Urinary bladder (tissue), 4 donors: ENCODE data around the gene HSDL2. TPM values are rescaled to one million over a fixed set of nuclear protein-coding genes. Genes with fewer than 3 reads are reported as not detected.
"Not testable (repeated sequence)": the region's sequence is repeated elsewhere in the genome, so short reads cannot be mapped to it uniquely, and the experiment has no call there.

ENCODE experiments used
- DNase-seq: peaks from one replicate; pipeline ENCODE4 v3.0.0-alpha.2; 2015; ENCODE audit errors: extremely low spot score
- H3K27ac ChIP-seq: one replicate; pipeline ENCODE4 v1.5.1; 2013; ENCODE audit warnings: low read depth, mild to moderate bottlenecking, moderate library complexity
- H3K36me3 ChIP-seq: one replicate; pipeline ENCODE4 v1.6.1; 2013; ENCODE audit warnings: mild to moderate bottlenecking, moderate library complexity; ENCODE audit not compliant: insufficient read depth
- H3K4me1 ChIP-seq: one replicate; pipeline ENCODE4 v1.6.1; 2013; ENCODE audit warnings: mild to moderate bottlenecking, moderate library complexity; ENCODE audit not compliant: insufficient read depth
- H3K4me3 ChIP-seq: one replicate; pipeline ENCODE4 v1.5.1; 2013; ENCODE audit warnings: low read depth, low read length
- WGBS: extraction: QIAGEN DNeasy Blood & Tissue Kit; methylation state at CpG from one replicate; pipeline ENCODE4 v1.1.7; 2013; 5-methylcytosine and 5-hydroxymethylcytosine counted together
- polyA plus RNA-seq: library from polyadenylated mRNA; stranded (reverse); fragments of 200-250 nt; gene quantifications from one replicate; pipeline ENCODE4 v1.2.3, GENCODE V29; 2013
- total RNA-seq: library from RNA; depleted of rRNA; stranded (reverse); fragments of >200 nt; gene quantifications from one replicate; pipeline ENCODE4 v1.2.3, GENCODE V29; 2014
- donor health status: healthy with polysubstance abuse.
- donor health status: healthy.

HSDL2 gene
- total and polyA plus RNA-seq, 2 donors, result 31.3 to 63.5 TPM

GRCh38 chr9:112391936-112392560 is 12.1 kb downstream of the HSDL2 start:
- not testable (repeated sequence) for H3K4me3 ChIP-seq, H3K36me3 ChIP-seq, H3K4me1 ChIP-seq, DNase-seq, H3K27ac ChIP-seq
- 87% methylated on average over 4 of the region's 4 CpGs for WGBS

- H3K27ac ChIP-seq, H3K36me3 ChIP-seq, DNase-seq, H3K4me1 ChIP-seq, H3K4me3 ChIP-seq: not testable (repeated sequence)
- WGBS, result 97% methylated on average over 5 of the region's 5 CpGs
Measured at GRCh38 chr9:112393146-112393545, 13.2 kb downstream of the HSDL2 start.

- DNase-seq, result no peak
- WGBS, result 84% methylated on average over 6 of the region's 6 CpGs
- H3K27ac ChIP-seq, result no peak overlapping the region
- H3K4me1 ChIP-seq, result no peaks in the 10 kb centered on the region
- no peaks in the 10 kb centered on the region for H3K36me3 ChIP-seq
- no peak overlapping the region for H3K4me3 ChIP-seq
Measured at GRCh38 chr9:112396416-112396815, 16.5 kb downstream of the HSDL2 start.

GRCh38 chr9:112396872-112397271 is 17.0 kb downstream of the HSDL2 start:
- Histone ChIP-seq H3K27ac (no peak overlapping the region), H3K4me1 (no peaks in the 10 kb centered on the region), H3K36me3 (no peaks in the 10 kb centered on the region), H3K4me3 (no peak overlapping the region)
- no peak for DNase-seq
- WGBS, result 97% methylated on average over 9 of the region's 9 CpGs

- no peaks in the 10 kb centered on the region for H3K4me1 ChIP-seq
- 97% methylated on average over 6 of the region's 6 CpGs for WGBS
- H3K27ac ChIP-seq, result no peak overlapping the region
- H3K4me3 ChIP-seq, result no peak overlapping the region
- no peak for DNase-seq
- no peaks in the 10 kb centered on the region for H3K36me3 ChIP-seq
Measured at GRCh38 chr9:112401175-112401815, 21.4 kb downstream of the HSDL2 start.

- Histone ChIP-seq H3K36me3 (peaks cover 2% of the 10 kb centered on the region), H3K4me3 (no peak overlapping the region), H3K27ac (no peak overlapping the region), H3K4me1 (no peaks in the 10 kb centered on the region)
- no peak for DNase-seq
- 78% methylated on average over 4 of the region's 4 CpGs for WGBS
Measured at GRCh38 chr9:112403614-112404201, 23.8 kb downstream of the HSDL2 start.

- H3K36me3 ChIP-seq, result peaks cover 2% of the 10 kb centered on the region
- no peak overlapping the region for H3K4me3 ChIP-seq
- no peak overlapping the region for H3K27ac ChIP-seq
- 62% methylated on average over 3 of the region's 3 CpGs for WGBS
- no peaks in the 10 kb centered on the region for H3K4me1 ChIP-seq
- no peak for DNase-seq
Measured at GRCh38 chr9:112404508-112404932, 24.6 kb downstream of the HSDL2 start.

- peaks cover 4% of the 10 kb centered on the region for H3K36me3 ChIP-seq
- 90% methylated on average over 3 of the region's 3 CpGs for WGBS
- H3K4me3 ChIP-seq, result no peak overlapping the region
- no peaks in the 10 kb centered on the region for H3K4me1 ChIP-seq
- no peak for DNase-seq
- H3K27ac ChIP-seq, result no peak overlapping the region
Measured at GRCh38 chr9:112408275-112408674, 28.4 kb downstream of the HSDL2 start.

- DNase-seq, result no peak
- no peak overlapping the region for H3K27ac ChIP-seq
- WGBS, result 94% methylated on average over 4 of the region's 4 CpGs
- no peaks in the 10 kb centered on the region for H3K4me1 ChIP-seq
- H3K4me3 ChIP-seq, result no peak overlapping the region
- peaks cover 4% of the 10 kb centered on the region for H3K36me3 ChIP-seq
Measured at GRCh38 chr9:112408819-112409218, 28.9 kb downstream of the HSDL2 start.

GRCh38 chr9:112409758-112410157 is 29.9 kb downstream of the HSDL2 start:
- no peak overlapping the region for H3K4me3 ChIP-seq
- WGBS, result 91% methylated on average over 4 of the region's 4 CpGs
- no peak for DNase-seq
- H3K4me1 ChIP-seq, result no peaks in the 10 kb centered on the region
- H3K36me3 ChIP-seq, result peaks cover 4% of the 10 kb centered on the region
- H3K27ac ChIP-seq, result no peak overlapping the region

GRCh38 chr9:112411626-112412027 is 31.7 kb downstream of the HSDL2 start:
- Histone ChIP-seq H3K4me3 (no peak overlapping the region), H3K27ac (no peak overlapping the region), H3K4me1 (no peaks in the 10 kb centered on the region), H3K36me3 (peaks cover 4% of the 10 kb centered on the region)
- no peak for DNase-seq
- 35% methylated on average over 1 of the region's 1 CpG for WGBS

- not testable (repeated sequence) for H3K27ac ChIP-seq, H3K36me3 ChIP-seq, H3K4me3 ChIP-seq, H3K4me1 ChIP-seq, DNase-seq
- 90% methylated on average over 8 of the region's 9 CpGs for WGBS
Measured at GRCh38 chr9:112413728-112414127, 33.8 kb downstream of the HSDL2 start.

- Histone ChIP-seq H3K36me3 (no peaks in the 10 kb centered on the region), H3K4me3 (no peak overlapping the region), H3K4me1 (no peaks in the 10 kb centered on the region), H3K27ac (no peak overlapping the region)
- 88% methylated on average over 2 of the region's 2 CpGs for WGBS
- DNase-seq, result no peak
Measured at GRCh38 chr9:112420208-112420607, 40.3 kb downstream of the HSDL2 start.

- H3K36me3 ChIP-seq, result no peaks in the 10 kb centered on the region
- no peaks in the 10 kb centered on the region for H3K4me1 ChIP-seq
- WGBS, result 84% methylated on average over 5 of the region's 5 CpGs
- DNase-seq, result no peak
- H3K27ac ChIP-seq, result no peak overlapping the region
- no peak overlapping the region for H3K4me3 ChIP-seq
Measured at GRCh38 chr9:112421771-112422222, 41.9 kb downstream of the HSDL2 start.
